Anterior cingulate cortex (tissue), 58 donors: ENCODE results near the gene ADPRS.
A peak's percentile ranks its signal among the peaks of the same experiment; 100 is the strongest.

Source experiments
- DNase-seq, 58 donors: peaks; one replicate each; lab custom pipeline; 2025; lab: John Stamatoyannopoulos, UW

The ADPRS gene

DNA sequence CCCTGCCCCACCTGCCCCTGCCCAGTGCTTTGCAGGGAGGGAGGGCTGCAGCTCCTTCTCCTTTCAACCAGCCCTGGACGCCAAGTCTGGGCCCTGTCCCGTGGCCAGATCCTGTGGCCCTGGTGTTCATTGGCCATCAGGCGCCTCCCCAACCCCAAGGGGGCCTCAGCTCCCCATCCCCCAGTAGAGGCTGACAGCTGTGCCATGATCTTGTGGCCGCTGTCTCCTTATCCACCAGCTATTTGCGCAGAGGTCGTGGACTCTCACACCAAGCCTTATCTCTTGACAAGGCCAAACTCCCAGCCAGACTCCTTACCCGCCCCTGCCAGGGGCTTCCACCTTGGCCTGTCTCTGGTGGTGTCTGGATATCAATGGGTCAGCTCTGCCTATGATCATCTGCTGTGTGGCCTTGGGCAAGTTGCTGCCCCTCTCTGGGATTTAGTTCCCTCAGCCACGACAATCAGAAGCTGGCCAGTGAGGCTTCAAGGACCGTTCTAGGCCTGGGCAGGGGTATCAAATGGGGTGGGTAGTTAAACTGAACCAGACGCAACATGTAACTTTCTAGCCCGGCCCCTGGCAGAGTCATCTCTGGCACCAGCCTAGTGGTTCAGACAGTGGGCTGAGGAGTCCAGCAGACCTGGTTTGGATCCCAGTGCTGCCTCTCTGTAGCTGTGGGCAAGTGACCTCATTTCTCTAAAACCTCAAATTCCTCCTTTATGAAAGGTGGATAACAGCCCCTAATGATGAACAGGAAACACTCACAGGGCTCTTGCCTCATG, 39.6 kb downstream of the ADPRS start:
- DNase-seq, result no peak

GRCh38 chr1:36128905-36129206, 40.2 kb downstream of the ADPRS start:
- DNase-seq, result no peak

GRCh38 chr1:36132029-36132428, 43.3 kb downstream of the ADPRS start:
- no peak for DNase-seq

DNA sequence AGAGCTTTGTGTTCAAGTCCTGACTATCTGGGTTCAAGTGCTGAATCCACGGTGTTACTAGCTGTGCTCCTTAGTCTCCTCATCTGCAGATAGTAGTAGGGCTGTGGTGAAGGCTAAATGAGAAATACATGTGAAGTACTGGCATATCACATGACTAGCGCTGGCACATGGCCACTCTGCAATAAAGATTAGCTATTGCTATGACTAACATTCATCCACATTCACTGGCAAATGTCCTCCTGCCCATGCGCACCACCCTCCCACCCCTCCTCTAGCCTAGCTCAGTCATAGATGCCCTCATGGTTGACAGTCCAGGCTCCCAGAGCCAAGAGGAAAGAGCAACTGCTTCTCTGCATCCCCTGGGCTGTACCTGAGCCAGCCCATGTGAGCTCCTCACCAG, 44.8 kb downstream of the ADPRS start:
- DNase-seq, result peak in 19 of 58 donors; percentile 8 to 70 (median 29)

GRCh38 chr1:36134031-36134430, 45.3 kb downstream of the ADPRS start:
- no peak for DNase-seq

DNA sequence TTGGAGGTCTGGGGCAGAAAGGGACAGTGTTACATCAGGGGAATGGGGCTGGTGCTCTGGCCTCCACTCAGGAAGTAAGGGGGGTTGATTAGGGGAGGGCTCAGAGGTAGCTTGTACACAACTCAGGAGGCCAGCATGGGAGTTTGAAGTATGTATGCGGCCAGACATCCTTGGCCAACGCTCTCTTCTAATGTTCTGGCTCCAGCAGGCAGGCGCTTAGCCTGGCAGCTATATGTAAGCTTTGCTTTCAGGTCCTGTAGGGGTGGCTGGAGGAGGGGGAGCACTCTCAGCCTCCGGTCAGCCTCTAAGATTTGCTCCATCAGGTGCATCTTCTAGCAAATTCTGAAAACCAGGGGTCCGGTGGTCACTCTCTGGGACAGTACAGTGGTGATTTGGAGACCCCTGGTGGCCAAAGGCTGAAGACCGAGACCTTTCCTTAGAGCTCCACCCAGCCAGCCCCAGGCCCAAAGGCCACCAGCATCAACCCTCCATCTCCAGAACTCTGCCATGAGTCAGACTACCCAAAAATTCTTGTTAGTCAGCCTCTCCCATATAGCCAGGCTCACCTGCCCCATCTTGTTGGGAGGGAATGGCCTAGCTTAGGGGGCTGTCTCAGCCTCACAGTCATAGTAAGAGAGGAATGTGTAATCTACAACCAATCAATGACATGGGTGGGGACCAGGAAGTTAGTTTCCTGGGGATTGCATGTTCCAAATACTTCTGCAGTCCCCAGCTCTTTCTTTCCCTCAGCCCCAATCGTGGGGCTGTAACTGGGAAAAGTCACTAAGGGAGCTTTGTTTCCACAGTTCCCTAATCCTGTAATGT, 46.0 kb downstream of the ADPRS start:
- peak in 32 of 58 donors; percentile 11 to 69 (median 30) for DNase-seq

GRCh38 chr1:36135330-36135667, 46.6 kb downstream of the ADPRS start:
- DNase-seq, result no peak

DNA sequence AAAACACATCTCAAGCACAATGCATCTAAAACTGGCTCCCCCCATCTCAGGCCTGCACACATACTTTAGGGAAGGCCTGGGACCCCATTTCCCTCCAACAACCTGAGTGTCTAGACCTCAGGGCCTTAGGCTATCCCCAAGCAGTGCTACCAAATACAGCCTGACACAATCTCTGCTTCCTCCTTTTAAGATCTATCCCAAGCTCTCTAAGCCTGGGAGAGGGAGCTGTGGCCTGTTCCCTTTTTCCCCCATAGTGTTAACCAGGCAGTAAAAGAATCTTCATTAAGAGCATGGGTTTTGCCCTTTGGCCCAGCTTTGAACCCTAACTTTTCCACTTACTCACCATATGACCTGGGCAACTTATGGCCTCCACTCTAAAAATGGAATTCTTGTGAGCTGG, 47.1 kb downstream of the ADPRS start:
- DNase-seq, result no peak

DNA sequence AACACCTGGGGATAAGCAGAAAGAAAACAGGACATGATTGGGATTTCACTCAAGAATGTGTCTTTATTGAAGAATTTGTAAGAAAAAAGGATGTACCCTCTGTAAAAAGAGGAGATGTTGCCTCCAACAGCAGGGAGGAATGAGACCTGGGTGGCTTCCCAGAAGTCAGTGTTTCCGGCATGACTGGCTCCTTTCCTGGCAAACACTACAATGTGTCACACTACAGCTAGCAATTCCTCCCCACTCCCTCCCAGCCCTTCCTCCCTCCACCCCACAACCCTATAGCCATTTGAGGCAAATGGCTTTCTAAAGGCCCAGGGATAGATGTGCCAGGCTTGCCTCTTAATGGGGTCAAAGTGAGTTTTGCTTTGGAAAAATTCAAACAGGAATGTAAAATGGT, 47.8 kb downstream of the ADPRS start:
- peak in 13 of 58 donors; percentile 5 to 51 (median 20) for DNase-seq

DNA sequence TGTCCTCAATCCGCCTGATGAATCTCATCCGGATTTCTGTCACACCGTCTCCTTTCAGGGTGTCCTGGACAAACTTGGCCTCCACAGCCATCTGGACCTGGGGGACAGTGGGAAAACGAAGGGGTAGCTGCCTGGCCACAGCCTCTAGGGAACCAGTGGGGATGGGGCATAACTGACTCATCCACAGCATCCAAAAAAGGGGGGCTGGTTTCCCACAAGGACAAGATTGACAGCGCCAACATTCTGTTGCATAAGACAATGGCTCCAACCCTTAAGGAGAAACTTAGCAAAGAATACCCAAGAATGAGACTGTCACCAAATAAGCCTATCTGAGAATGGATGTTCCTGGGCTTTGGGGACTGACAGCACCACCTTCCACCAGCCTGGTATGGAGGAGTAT, 48.5 kb downstream of the ADPRS start:
- no peak for DNase-seq

GRCh38 chr1:36137776-36138175, 49.1 kb downstream of the ADPRS start:
- no peak for DNase-seq

- no peak for DNase-seq
Measured at GRCh38 chr1:36139521-36139920, 50.8 kb downstream of the ADPRS start.

DNA sequence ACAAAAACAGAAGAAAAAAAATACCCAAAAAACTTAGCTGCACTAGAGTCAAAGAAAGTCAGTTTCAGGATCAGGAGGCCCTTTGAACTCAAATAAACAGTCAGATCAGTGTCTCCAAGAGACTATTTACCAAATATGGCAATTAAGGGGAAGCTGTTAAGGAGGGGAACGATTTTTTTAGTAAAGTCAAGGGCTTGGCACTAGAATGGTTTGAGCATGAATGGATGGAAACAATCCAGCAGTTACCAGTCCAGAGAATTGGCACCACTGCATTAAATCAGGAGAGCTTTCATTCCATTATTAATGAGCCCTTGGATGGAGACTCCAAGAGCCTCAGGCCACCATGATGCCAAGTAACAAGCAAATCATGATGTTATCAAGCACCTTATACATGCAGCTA, 53.4 kb downstream of the ADPRS start:
- DNase-seq, result peak in 2 of 58 donors; percentile 11 to 27

- no peak for DNase-seq
Measured at GRCh38 chr1:36143424-36143823, 54.7 kb downstream of the ADPRS start.
